Measurements from ENCODE around the gene SLC25A40.

GRCh38 chr7:87912121-87912520 lies 36.0 kb upstream of the SLC25A40 start:
- TF ChIP-seq EP300 (IDR thresholded peaks at IDR 0.05; ENCODE audit: borderline replicate concordance in 1 of 2, low read depth in 1 of 2, low read length in 1 of 2) (no peak), YY1 (IDR thresholded peaks at IDR 0.05; ENCODE audit: low read depth) (no peak), ELF1 (IDR thresholded peaks at IDR 0.05) (no peak)

Measured in SK-N-SH (cell line).